HepG2 (cell line): Measurements from ENCODE around the gene CRYGA. TPM values are rescaled to one million over a fixed set of nuclear protein-coding genes. Genes with fewer than 3 reads are reported as not detected.

Experiments
- ATAC-seq: fragments of 200-7000 bp; cut with Tn5 transposase; 3 replicates; pipeline ENCODE4 v1.9.1; 2020; ENCODE audit warnings: mild to moderate bottlenecking, moderate library complexity
- BruUV-seq: library from RNA; stranded (reverse); fragments of 400-500 nt; replicated peaks from 2 replicates; lab custom pipeline; 2021; lab: Mats Ljungman, UMichigan
- CTCF ChIA-PET: fragments of 300-600 bp; formaldehyde crosslinking; extraction: SDS; loops from one replicate; lab custom pipeline; 2021; ENCODE audit warnings: low total read pairs, inconsistent platforms, low intra/inter-chr PET ratio; lab: Yijun Ruan, JAX
- POLR2A ChIA-PET: fragments of 350-600 bp; sonication (Branson Sonifier 250); formaldehyde crosslinking; loops from one replicate; lab custom pipeline; 2020; ENCODE audit warnings: antibody characterized with exemption, inconsistent platforms; lab: Yijun Ruan, JAX
- DNase-seq: peaks from one replicate; pipeline ENCODE4 v3.0.0-alpha.2; 2015; ENCODE audit warnings: low spot score
- FAIRE-seq: peaks from 3 replicates; lab custom pipeline; 2011; peaks lifted over from hg19 to GRCh38; lab: Jason Lieb, UNC
- H2AFZ ChIP-seq: one replicate; pipeline ENCODE4 v1.6.1; 2011; ENCODE audit warnings: low read length, inconsistent platforms
- H3K27ac ChIP-seq: fragments of 300-600 bp; 3 replicates; pipeline ENCODE4 v1.8.0; 2011; ENCODE audit warnings: mixed run types, mild to moderate bottlenecking, mixed read lengths, low read length, inconsistent platforms; ENCODE audit not compliant: insufficient read depth; ENCODE audit errors: extremely low read length
- H3K27me3 ChIP-seq, 2 experiments: fragments of 200-600 bp in 1 of 2; 2 replicates in 1 of 2; 3 replicates in 1 of 2; pipeline versions ENCODE4 v1.6.0 to v1.8.0; 2011; ENCODE audit warnings: low read length in 2 of 2, mild to moderate bottlenecking in 2 of 2, moderate library complexity in 2 of 2, inconsistent platforms in 1 of 2; ENCODE audit not compliant: insufficient read depth in 2 of 2, control insufficient read depth in 1 of 2
- H3K36me3 ChIP-seq, 2 experiments: fragments of 200-600 bp in 1 of 2; replicated peaks in 1 of 2; 2 replicates in 1 of 2; 3 replicates in 1 of 2; pipeline versions ENCODE4 v1.5.1 to v1.8.0; 2011; ENCODE audit warnings: low read length in 2 of 2, inconsistent platforms in 1 of 2; ENCODE audit not compliant: insufficient read depth in 2 of 2, control insufficient read depth in 1 of 2
- H3K4me1 ChIP-seq: 2 replicates; pipeline ENCODE4 v1.5.1; 2012; ENCODE audit warnings: low read length, inconsistent platforms; ENCODE audit not compliant: insufficient read depth
- H3K4me2 ChIP-seq: 2 replicates; pipeline ENCODE4 v1.6.0; 2011; ENCODE audit warnings: low read depth, low read length, inconsistent platforms
- H3K4me3 ChIP-seq, 3 experiments: fragments of 200-600 bp in 1 of 3; sonication (generic), shearing (Covaris generic) in 1 of 3; replicated peaks in 1 of 3; 2 replicates each; pipeline ENCODE4 v1.5.1; 2011 to 2016; ENCODE audit warnings: low read length in 3 of 3, inconsistent platforms in 2 of 3, low read depth in 2 of 3, mild to moderate bottlenecking in 2 of 3, control low read depth in 1 of 3, mixed read lengths in 1 of 3; ENCODE audit not compliant: insufficient read depth in 1 of 3
- H3K79me2 ChIP-seq: one replicate; pipeline ENCODE4 v1.6.1; 2011; ENCODE audit warnings: low read length, inconsistent platforms; ENCODE audit not compliant: insufficient read depth
- H3K9ac ChIP-seq: 2 replicates; pipeline ENCODE4 v1.6.0; 2011; ENCODE audit warnings: mild to moderate bottlenecking, low read depth, low read length, inconsistent platforms; ENCODE audit not compliant: insufficient read depth
- H3K9me3 ChIP-seq: 2 replicates; pipeline ENCODE4 v1.5.1; 2012; ENCODE audit warnings: mild to moderate bottlenecking, low read length
- H4K20me1 ChIP-seq: 2 replicates; pipeline ENCODE4 v1.6.0; 2011; ENCODE audit warnings: inconsistent platforms, mild to moderate bottlenecking, low read length, moderate library complexity; ENCODE audit not compliant: insufficient read depth
- ADNP ChIP-seq: sonication (generic); formaldehyde crosslinking; IDR thresholded peaks from 2 replicates; pipeline ENCODE4 v1.4.0; 2020; ENCODE audit warnings: missing genetic modification reagents
- FOXO1 ChIP-seq: sonication (generic); formaldehyde crosslinking; IDR thresholded peaks from 2 replicates; pipeline ENCODE4 v1.4.0; 2020; ENCODE audit warnings: missing genetic modification reagents
- HNRNPK ChIP-seq: fragments of 200-400 bp; formaldehyde crosslinking; IDR thresholded peaks from 2 replicates; pipeline ENCODE4 v1.6.1; 2018; ENCODE audit warnings: low read length, low read depth, moderate library complexity, mild to moderate bottlenecking; ENCODE audit not compliant: poor library complexity, severe bottlenecking
- HOXA5 ChIP-seq: sonication (generic); formaldehyde crosslinking; IDR thresholded peaks from 2 replicates; pipeline ENCODE4 v1.4.0; 2020; ENCODE audit warnings: missing genetic modification reagents
- KLF16 ChIP-seq, 2 experiments: sonication (generic) in 1 of 2; formaldehyde crosslinking in 1 of 2; IDR thresholded peaks; 2 replicates each; pipeline versions ENCODE4 v1.6.1 to v1.8.0; 2016 to 2023; ENCODE audit warnings: missing genetic modification reagents in 2 of 2, missing compliant biosample characterization in 1 of 2
- PBX2 ChIP-seq: IDR thresholded peaks from 2 replicates; pipeline ENCODE4 v1.6.1; 2016; ENCODE audit warnings: control low read depth
- RFXANK ChIP-seq: IDR thresholded peaks from 2 replicates; pipeline ENCODE4 v1.6.1; 2016
- SMARCE1 ChIP-seq: fragments of 450-650 bp; IDR thresholded peaks from 2 replicates; pipeline ENCODE4 v1.6.1; 2017; ENCODE audit warnings: borderline replicate concordance
- SOX6 ChIP-seq, 2 experiments: fragments of 450-650 bp in 1 of 2; sonication (generic) in 1 of 2; formaldehyde crosslinking in 1 of 2; IDR thresholded peaks; 2 replicates each; pipeline versions ENCODE4 v1.4.0 to v1.6.1; 2017 to 2020; ENCODE audit warnings: antibody characterized with exemption in 1 of 2, mild to moderate bottlenecking in 1 of 2, missing genetic modification reagents in 1 of 2
- TEF ChIP-seq: sonication (generic); formaldehyde crosslinking; IDR thresholded peaks from 2 replicates; pipeline ENCODE4 v1.5.0; 2020; ENCODE audit warnings: missing genetic modification reagents
- WIZ ChIP-seq: sonication (generic); formaldehyde crosslinking; IDR thresholded peaks from 2 replicates; pipeline ENCODE4 v1.5.1; 2020; ENCODE audit warnings: mild to moderate bottlenecking, missing genetic modification reagents
- ZBTB2 ChIP-seq: sonication (generic); formaldehyde crosslinking; IDR thresholded peaks from 2 replicates; pipeline ENCODE4 v1.8.0; 2022; ENCODE audit warnings: low read depth, missing genetic modification reagents
- ZNF33A ChIP-seq: sonication (generic); formaldehyde crosslinking; IDR thresholded peaks from 2 replicates; pipeline ENCODE4 v1.5.1; 2020; ENCODE audit warnings: missing genetic modification reagents, mild to moderate bottlenecking, moderate library complexity, borderline replicate concordance
- ZNF484 ChIP-seq: sonication (generic); formaldehyde crosslinking; IDR thresholded peaks from 2 replicates; pipeline ENCODE4 v1.5.1; 2020; ENCODE audit warnings: mild to moderate bottlenecking, low read depth, missing genetic modification reagents, borderline replicate concordance
- ZNF547 ChIP-seq: sonication (generic); formaldehyde crosslinking; IDR thresholded peaks from 2 replicates; pipeline ENCODE4 v1.5.1; 2020; ENCODE audit warnings: mild to moderate bottlenecking, missing genetic modification reagents
- WGBS: methylation state at CpG from one replicate; pipeline ENCODE4 v1.1.6; 2017; ENCODE audit warnings: low lambda C conversion rate; 5-methylcytosine and 5-hydroxymethylcytosine counted together
- in situ Hi-C: cut with HindIII; loops from 2 replicates; pipeline ENCODE4 v1.10.0; 2017; ENCODE audit warnings: low pct_unique_long_range_greater_than_20kb; ENCODE audit not compliant: extremely low pct_ligation_motif_present
- intact Hi-C: fragments of 100-400 bp; cut with micrococcal nuclease; formaldehyde crosslinking; loops from one replicate; pipeline ENCODE4 v1.10.0; 2022; ENCODE audit not compliant: unreplicated experiment
- polyA plus RNA-seq, 8 experiments: library from polyadenylated mRNA; depleted of rRNA in 3 of 8; stranded (reverse) in 7 of 8; unstranded in 1 of 8; fragments of >200 nt; fragmentation: Illumina TruSeq in 4 of 8; extraction: Trizol in 4 of 8; gene quantifications; 2 replicates each; pipeline versions ENCODE4 v1.2.1 to v1.2.3, GENCODE V29; 2011 to 2016; ENCODE audit warnings: low read depth in 4 of 8, missing spikeins in 1 of 8, mixed read lengths in 1 of 8; ENCODE audit not compliant: insufficient read depth in 1 of 8
- total RNA-seq, 5 experiments: library from RNA; depleted of rRNA; stranded (reverse); fragments of >200 nt; fragmentation: Illumina TruSeq; extraction: Trizol; gene quantifications; 2 replicates each; pipeline ENCODE4 v1.2.3, GENCODE V29; 2016; ENCODE audit warnings: low read depth in 1 of 5
- TF ChIP-seq, protein P1 (sequence below): sonication (generic); formaldehyde crosslinking; IDR thresholded peaks from 2 replicates; pipeline ENCODE4 v1.8.0; 2022; ENCODE audit warnings: mild to moderate bottlenecking, missing genetic modification reagents; ENCODE audit not compliant: insufficient replicate concordance

Gene CRYGA
- total and polyA plus RNA-seq, 2 of the 13 experiments (the other 11 are each of a cell fraction or from before 2014, with no cell fraction given): not detected

DNA sequence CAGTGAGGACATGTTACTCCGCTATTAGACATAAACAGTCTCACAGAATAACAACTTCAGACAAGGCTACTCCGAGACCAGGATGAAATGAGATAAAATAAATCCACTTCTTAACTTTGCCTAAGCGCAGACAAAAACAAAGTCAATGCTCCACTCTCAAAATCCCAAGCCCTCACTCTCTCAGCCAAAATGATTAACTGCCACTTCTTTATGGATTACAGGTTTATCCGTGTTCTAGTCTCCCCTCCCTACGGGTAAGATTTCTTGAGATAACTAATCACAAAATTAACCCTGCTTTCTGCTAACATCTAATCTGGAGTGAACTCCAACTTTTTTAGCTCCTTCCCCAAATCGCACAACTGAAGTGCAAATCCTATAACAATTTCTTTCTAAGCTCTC is 32.7 kb downstream of the CRYGA start (continued):
- TF ChIP-seq ADNP (CRISPR knock-in tag): no peak
- TF ChIP-seq ZNF484 (CRISPR knock-in tag): no peak
- TF ChIP-seq KLF16 (CRISPR knock-in tag; IDR thresholded peaks at IDR 0.05): peak in 1 of 2 experiments; percentile 4; a peak in 1 of 4 replicates
- no peak for TF ChIP-seq SMARCE1
- TF ChIP-seq RFXANK (CRISPR knock-in tag): no peak
- TF ChIP-seq ZBTB2 (CRISPR knock-in tag): no peak
- TF ChIP-seq SOX6 (IDR thresholded peaks at IDR 0.05): no peak
- no peak for TF ChIP-seq SOX6 (CRISPR knock-in tag; IDR thresholded peaks at IDR 0.05)
- TF ChIP-seq HOXA5 (CRISPR knock-in tag): no peak
- TF ChIP-seq, all 625 proteins: peak for 4

GRCh38 chr2:208129744-208130711 is 33.4 kb downstream of the CRYGA start, which contains the start of gene CRYGC:
TSS of gene CRYGC (minus strand) at chr2:208129828. CDS start at chr2:208129792, 36 bp downstream.
- H3K4me2 ChIP-seq: peak within 1 kb of the TSS; percentile 82
- ChIA-PET CTCF (no interaction called here), POLR2A (interaction anchor here (0.9 to 1.4 kb wide), 4 partner anchors 12 to 136 kb away, joined by 5 to 11 read pairs (median 8); partner anchors contain the start of genes IDH1 and PIKFYVE)
- peak; percentile 50 for FAIRE-seq
- 26% methylated on average over 19 of the region's 19 CpGs for WGBS
- peak within 1 kb of the TSS; percentile 71 for H3K27ac ChIP-seq
- H3K4me3 ChIP-seq: peak within 1 kb of the TSS; percentile 46 to 51 (median 46); a peak in 5 of 6 replicates
- peaks cover 33% of the 10 kb centered on the region for H3K4me1 ChIP-seq
- H3K27me3 ChIP-seq: no peaks in the 10 kb centered on the region
- H3K9ac ChIP-seq: peak within 1 kb of the TSS; percentile 59
- H4K20me1 ChIP-seq: no peaks in the 10 kb centered on the region
- H3K9me3 ChIP-seq: no peaks in the 10 kb centered on the region
- intact Hi-C loops (loop anchor here (1.0 kb wide), 2 partner anchors 13 to 251 kb away; no protein-coding TSS in a partner anchor), in situ Hi-C loops (no loop called here)
- no peaks in the 10 kb centered on the region for H3K79me2 ChIP-seq
- BruUV-seq: TSS peak; percentile 83
- peak; percentile 94 for ATAC-seq
- H3K36me3 ChIP-seq: no peaks in the 10 kb centered on the region
- peak within 1 kb of the TSS; percentile 56 for H2AFZ ChIP-seq
- DNase-seq: peak; percentile 84
- TF ChIP-seq TEF (CRISPR knock-in tag): peak; percentile 79; the same call in 1 of the 2 replicates
- TF ChIP-seq PBX2 (CRISPR knock-in tag): no peak
- TF ChIP-seq, protein P1, sequence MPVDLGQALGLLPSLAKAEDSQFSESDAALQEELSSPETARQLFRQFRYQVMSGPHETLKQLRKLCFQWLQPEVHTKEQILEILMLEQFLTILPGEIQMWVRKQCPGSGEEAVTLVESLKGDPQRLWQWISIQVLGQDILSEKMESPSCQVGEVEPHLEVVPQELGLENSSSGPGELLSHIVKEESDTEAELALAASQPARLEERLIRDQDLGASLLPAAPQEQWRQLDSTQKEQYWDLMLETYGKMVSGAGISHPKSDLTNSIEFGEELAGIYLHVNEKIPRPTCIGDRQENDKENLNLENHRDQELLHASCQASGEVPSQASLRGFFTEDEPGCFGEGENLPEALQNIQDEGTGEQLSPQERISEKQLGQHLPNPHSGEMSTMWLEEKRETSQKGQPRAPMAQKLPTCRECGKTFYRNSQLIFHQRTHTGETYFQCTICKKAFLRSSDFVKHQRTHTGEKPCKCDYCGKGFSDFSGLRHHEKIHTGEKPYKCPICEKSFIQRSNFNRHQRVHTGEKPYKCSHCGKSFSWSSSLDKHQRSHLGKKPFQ: no peak
- peak; percentile 75 for TF ChIP-seq WIZ (CRISPR knock-in tag)
- no peak for TF ChIP-seq ZNF33A
- TF ChIP-seq ZNF547 (CRISPR knock-in tag): no peak
- no peak for TF ChIP-seq HNRNPK
- TF ChIP-seq FOXO1 (CRISPR knock-in tag): 0 out of 2 replicates have a peak, but pooled peaks have one; percentile 26
